ENCODE results near the gene TRHDE. TPM values are rescaled to one million over a fixed set of nuclear protein-coding genes. Genes with fewer than 3 reads are reported as not detected.

Gene TRHDE
- total and polyA plus RNA-seq, 12 donors: 0.11 to 3.9 (median 0.64) TPM

DNA sequence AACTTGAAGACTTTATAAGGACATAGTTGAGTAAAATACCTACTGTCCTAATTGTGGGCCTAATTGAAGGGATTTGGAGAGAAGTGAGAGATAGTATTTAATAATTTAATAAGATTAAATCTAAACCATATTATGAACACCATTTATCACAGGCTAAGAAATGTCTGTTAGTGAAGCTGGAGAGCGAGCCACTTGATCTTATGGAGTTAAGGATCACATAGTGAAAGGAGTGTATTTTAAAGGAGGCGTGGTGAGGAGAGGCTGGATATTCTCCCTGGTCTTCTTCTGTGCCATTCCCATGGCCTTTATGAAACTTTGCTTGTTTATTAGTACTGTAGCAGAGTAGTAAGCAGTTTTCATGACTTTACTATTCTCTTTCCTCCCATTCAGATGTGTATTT is 172.4 kb downstream of the TRHDE start:
- Histone ChIP-seq H3K4me3 (no peak overlapping the region), H3K36me3 (replicated peaks in 1 of 2) (no peaks in the 10 kb centered on the region), H3K27me3 (no peaks in the 10 kb centered on the region), H3K27ac (no peak overlapping the region), H3K9me3 (replicated peaks in 1 of 3) (no peaks in the 10 kb centered on the region), H3K4me1 (replicated peaks in 1 of 2) (no peaks in the 10 kb centered on the region)
- TF ChIP-seq, protein P1, sequence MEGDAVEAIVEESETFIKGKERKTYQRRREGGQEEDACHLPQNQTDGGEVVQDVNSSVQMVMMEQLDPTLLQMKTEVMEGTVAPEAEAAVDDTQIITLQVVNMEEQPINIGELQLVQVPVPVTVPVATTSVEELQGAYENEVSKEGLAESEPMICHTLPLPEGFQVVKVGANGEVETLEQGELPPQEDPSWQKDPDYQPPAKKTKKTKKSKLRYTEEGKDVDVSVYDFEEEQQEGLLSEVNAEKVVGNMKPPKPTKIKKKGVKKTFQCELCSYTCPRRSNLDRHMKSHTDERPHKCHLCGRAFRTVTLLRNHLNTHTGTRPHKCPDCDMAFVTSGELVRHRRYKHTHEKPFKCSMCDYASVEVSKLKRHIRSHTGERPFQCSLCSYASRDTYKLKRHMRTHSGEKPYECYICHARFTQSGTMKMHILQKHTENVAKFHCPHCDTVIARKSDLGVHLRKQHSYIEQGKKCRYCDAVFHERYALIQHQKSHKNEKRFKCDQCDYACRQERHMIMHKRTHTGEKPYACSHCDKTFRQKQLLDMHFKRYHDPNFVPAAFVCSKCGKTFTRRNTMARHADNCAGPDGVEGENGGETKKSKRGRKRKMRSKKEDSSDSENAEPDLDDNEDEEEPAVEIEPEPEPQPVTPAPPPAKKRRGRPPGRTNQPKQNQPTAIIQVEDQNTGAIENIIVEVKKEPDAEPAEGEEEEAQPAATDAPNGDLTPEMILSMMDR (IDR thresholded peaks at IDR 0.05): no peak
- no peak for TF ChIP-seq POLR2A (IDR thresholded peaks at IDR 0.05)
- DNase-seq: no peak
- WGBS, 4 donors: 66 to 80% (median 73%) methylated on average over 2 of the region's 2 CpGs
- intact Hi-C loops (cut with DNase I): no loop called here

DNA sequence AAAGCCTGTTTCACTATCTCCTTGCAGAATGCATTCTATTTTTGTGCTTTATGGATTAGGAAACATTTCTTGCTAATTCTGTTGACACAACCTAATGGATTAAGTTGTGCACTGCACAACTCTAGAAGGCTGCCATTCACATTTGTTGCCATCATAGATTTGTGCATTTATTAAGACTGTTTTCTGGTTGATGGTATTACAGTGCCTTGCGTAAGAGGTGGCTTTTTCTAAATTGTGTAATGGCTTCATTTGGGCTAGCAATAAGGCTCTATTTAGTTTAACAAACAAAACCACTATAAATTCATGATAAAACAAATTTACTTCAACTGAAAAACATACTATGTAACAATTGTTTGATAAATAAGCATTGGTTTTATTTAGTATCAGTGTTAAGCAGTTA is 175.9 kb downstream of the TRHDE start:
- Histone ChIP-seq H3K9me3 (replicated peaks in 1 of 3) (no peaks in the 10 kb centered on the region), H3K4me3 (no peak overlapping the region), H3K27me3 (no peaks in the 10 kb centered on the region), H3K36me3 (replicated peaks in 1 of 2) (no peaks in the 10 kb centered on the region), H3K27ac (no peak overlapping the region), H3K4me1 (replicated peaks in 1 of 2) (no peaks in the 10 kb centered on the region)
- TF ChIP-seq, protein P1 (IDR thresholded peaks at IDR 0.05): no peak
- TF ChIP-seq POLR2A (IDR thresholded peaks at IDR 0.05): no peak
- WGBS, 4 donors: 87 to 92% (median 91%) methylated on average over 1 of the region's 1 CpG
- no peak for DNase-seq
- intact Hi-C loops (cut with DNase I): no loop called here

DNA sequence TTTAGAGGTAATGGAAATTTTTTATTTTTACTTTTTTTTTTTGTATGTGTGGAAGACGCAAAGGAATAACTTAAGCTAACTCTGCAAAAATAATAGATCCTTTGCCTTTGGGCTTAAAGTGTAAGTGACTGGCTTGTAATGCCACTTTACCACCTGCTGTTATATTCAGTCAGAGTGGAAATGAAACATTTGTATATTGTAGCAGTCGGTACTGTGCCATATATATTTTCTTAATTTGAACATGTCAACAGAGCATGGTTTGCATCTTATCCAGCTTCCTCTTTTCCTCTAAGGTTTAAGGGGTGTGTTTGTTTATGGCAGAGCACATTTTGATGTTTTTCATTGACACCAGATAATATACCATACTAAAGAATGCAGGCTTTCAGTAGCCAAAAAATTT is 176.6 kb downstream of the TRHDE start:
- Histone ChIP-seq H3K36me3 (replicated peaks in 1 of 2) (no peaks in the 10 kb centered on the region), H3K4me1 (replicated peaks in 1 of 2) (no peaks in the 10 kb centered on the region), H3K4me3 (no peak overlapping the region), H3K27ac (no peak overlapping the region), H3K27me3 (no peaks in the 10 kb centered on the region), H3K9me3 (replicated peaks in 1 of 3) (no peaks in the 10 kb centered on the region)
- no peak for DNase-seq
- intact Hi-C loops (cut with DNase I): no loop called here
- TF ChIP-seq POLR2A (IDR thresholded peaks at IDR 0.05): no peak
- TF ChIP-seq, protein P1 (IDR thresholded peaks at IDR 0.05): no peak
- WGBS, 4 donors: 68 to 79% (median 71%) methylated on average over 2 of the region's 2 CpGs

DNA sequence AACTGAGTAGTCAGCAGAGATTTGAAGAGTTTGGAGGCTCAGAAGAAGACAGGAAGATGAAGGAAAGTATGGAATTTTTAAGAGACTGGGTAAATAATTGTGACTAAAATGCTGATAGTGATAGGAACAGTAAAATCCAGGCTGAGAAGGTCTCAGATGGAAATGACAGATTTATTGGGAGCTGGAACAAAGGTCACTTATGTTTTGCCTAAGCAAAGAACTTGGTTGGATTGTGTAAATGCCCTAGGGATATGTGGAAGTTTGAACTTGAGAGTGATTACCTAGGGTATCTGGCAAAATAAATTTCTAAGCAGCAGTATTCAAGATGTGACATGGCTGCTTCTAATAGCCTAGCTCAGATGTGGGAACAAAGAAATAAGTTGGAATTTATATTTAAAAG is 180.9 kb downstream of the TRHDE start:
- DNase-seq: no peak

More for the DNA sequence above, 180.9 kb downstream of the TRHDE start:
- Histone ChIP-seq H3K4me1 (replicated peaks in 1 of 2) (no peaks in the 10 kb centered on the region), H3K27me3 (no peaks in the 10 kb centered on the region), H3K4me3 (no peak overlapping the region), H3K27ac (no peak overlapping the region), H3K36me3 (replicated peaks in 1 of 2) (no peaks in the 10 kb centered on the region), H3K9me3 (replicated peaks in 1 of 3) (no peaks in the 10 kb centered on the region)
- intact Hi-C loops (cut with DNase I): no loop called here
- no peak for TF ChIP-seq POLR2A (IDR thresholded peaks at IDR 0.05)
- TF ChIP-seq, protein P1 (IDR thresholded peaks at IDR 0.05): no peak
